Central memory CD8-positive, alpha-beta T cell (primary cell): ENCODE results near the gene KCNAB3.

Experiments used
- ATAC-seq: fragments of 150-1000 bp; cut with Tn5 transposase; replicated peaks from 2 replicates; pipeline ENCODE4 v1.10.0; 2022; ENCODE audit warnings: mild to moderate bottlenecking, moderate FRiP score, moderate number of reproducible peaks; ENCODE audit not compliant: poor library complexity, severe bottlenecking; ENCODE audit errors: extremely low read depth
- DNase-seq, 2 donors: peaks; one replicate each; pipeline ENCODE4 v3.0.0; 2021; ENCODE audit warnings: low spot score in 2 of 2
- H3K27ac Mint-ChIP-seq: one replicate; pipeline ENCODE4 v1.8.0; 2022; ENCODE audit warnings: low read depth, mild to moderate bottlenecking, moderate library complexity, mixed read lengths
- H3K27me3 Mint-ChIP-seq: one replicate; pipeline ENCODE4 v1.8.0; 2022; ENCODE audit warnings: mixed read lengths
- H3K36me3 Mint-ChIP-seq: one replicate; pipeline ENCODE4 v1.8.0; 2022; ENCODE audit warnings: mild to moderate bottlenecking, moderate library complexity, mixed read lengths; ENCODE audit not compliant: insufficient read depth
- H3K4me1 Mint-ChIP-seq: one replicate; pipeline ENCODE4 v1.8.0; 2022; ENCODE audit warnings: mixed read lengths
- H3K4me3 Mint-ChIP-seq: one replicate; pipeline ENCODE4 v1.8.0; 2022; ENCODE audit warnings: mild to moderate bottlenecking, moderate library complexity, mixed read lengths
- H3K9me3 Mint-ChIP-seq: one replicate; pipeline ENCODE4 v1.8.0; 2022; ENCODE audit warnings: mixed read lengths

Gene KCNAB3

GRCh38 chr17:7932483-7932891 lies 2.8 kb upstream of the KCNAB3 start:
- Mint-ChIP-seq H3K9me3 (no peaks in the 10 kb centered on the region), H3K36me3 (peaks cover 26% of the 10 kb centered on the region), H3K4me3 (peak overlapping the region; percentile 85), H3K4me1 (peaks cover 41% of the 10 kb centered on the region), H3K27me3 (no peaks in the 10 kb centered on the region), H3K27ac (peak overlapping the region; percentile 96)
- DNase-seq (no peak), ATAC-seq (peak; percentile 30)

GRCh38 chr17:7931709-7932482 lies 2.2 kb upstream of the KCNAB3 start, which contains the start of the genes CNTROB and TRAPPC1:
TSS of gene CNTROB (plus strand) at chr17:7932206. CDS start at chr17:7933080, 874 bp downstream.
TSS of gene TRAPPC1 (minus strand) at chr17:7931946. CDS start at chr17:7931829, 117 bp downstream.
- ATAC-seq (peak; percentile 99), DNase-seq (peak; percentile 97 to 99)
- H3K9me3 Mint-ChIP-seq: no peaks in the 10 kb centered on the region
- peaks cover 41% of the 10 kb centered on the region for H3K4me1 Mint-ChIP-seq
- H3K4me3 Mint-ChIP-seq: peak within 1 kb of the TSS; percentile 85
- H3K27ac Mint-ChIP-seq: peak within 1 kb of the TSS; percentile 96
- no peaks in the 10 kb centered on the region for H3K27me3 Mint-ChIP-seq
- peaks cover 24% of the 10 kb centered on the region for H3K36me3 Mint-ChIP-seq

- peaks cover 41% of the 10 kb centered on the region for H3K4me1 Mint-ChIP-seq
Measured at GRCh38 chr17:7930841-7931631, 1.4 kb upstream of the KCNAB3 start.

GRCh38 chr17:7927596-7927995 lies 2.1 kb downstream of the KCNAB3 start:
- Mint-ChIP-seq H3K36me3 (peaks cover 13% of the 10 kb centered on the region), H3K27me3 (no peaks in the 10 kb centered on the region), H3K9me3 (no peaks in the 10 kb centered on the region), H3K4me3 (no peak overlapping the region), H3K4me1 (peaks cover 28% of the 10 kb centered on the region), H3K27ac (no peak overlapping the region)
- no peak for ATAC-seq
- DNase-seq: no peak

More at GRCh38 chr17:7930841-7931631, 1.4 kb upstream of the KCNAB3 start:
- peak overlapping the region; percentile 96 for H3K27ac Mint-ChIP-seq
- no peak for DNase-seq
- peak overlapping the region; percentile 85 for H3K4me3 Mint-ChIP-seq
- H3K27me3 Mint-ChIP-seq: no peaks in the 10 kb centered on the region
- ATAC-seq: peak; percentile 1
- H3K36me3 Mint-ChIP-seq: peaks cover 19% of the 10 kb centered on the region
- no peaks in the 10 kb centered on the region for H3K9me3 Mint-ChIP-seq

GRCh38 chr17:7922845-7923628 lies 6.6 kb downstream of the KCNAB3 start:
- H3K4me1 Mint-ChIP-seq: peaks cover 13% of the 10 kb centered on the region
- peak overlapping the region; percentile 83 for H3K4me3 Mint-ChIP-seq
- H3K27me3 Mint-ChIP-seq: no peaks in the 10 kb centered on the region
- peaks cover under 1% of the 10 kb centered on the region for H3K36me3 Mint-ChIP-seq
- ATAC-seq (peak; percentile 76), DNase-seq (peak; percentile 59 to 66)
- peak overlapping the region; percentile 90 for H3K27ac Mint-ChIP-seq
- no peaks in the 10 kb centered on the region for H3K9me3 Mint-ChIP-seq

- H3K27me3 Mint-ChIP-seq: no peaks in the 10 kb centered on the region
- DNase-seq (no peak), ATAC-seq (peak; percentile 46)
- peak overlapping the region; percentile 90 for H3K27ac Mint-ChIP-seq
- H3K4me3 Mint-ChIP-seq: peak overlapping the region; percentile 83
- no peaks in the 10 kb centered on the region for H3K9me3 Mint-ChIP-seq
- no peaks in the 10 kb centered on the region for H3K36me3 Mint-ChIP-seq
- H3K4me1 Mint-ChIP-seq: peaks cover 13% of the 10 kb centered on the region
Measured at GRCh38 chr17:7922269-7922844, 7.3 kb downstream of the KCNAB3 start.

- ATAC-seq (no peak), DNase-seq (no peak)
- H3K4me3 Mint-ChIP-seq: peak overlapping the region; percentile 86
- peak overlapping the region; percentile 82 for H3K27ac Mint-ChIP-seq
- peaks cover 2% of the 10 kb centered on the region for H3K36me3 Mint-ChIP-seq
- H3K4me1 Mint-ChIP-seq: peaks cover 21% of the 10 kb centered on the region
- H3K9me3 Mint-ChIP-seq: no peaks in the 10 kb centered on the region
- H3K27me3 Mint-ChIP-seq: no peaks in the 10 kb centered on the region
Measured at GRCh38 chr17:7916808-7917207, 12.8 kb downstream of the KCNAB3 start.

GRCh38 chr17:7916385-7916682 lies 13.3 kb downstream of the KCNAB3 start:
- H3K36me3 Mint-ChIP-seq: peaks cover 4% of the 10 kb centered on the region
- peak overlapping the region; percentile 82 for H3K27ac Mint-ChIP-seq
- DNase-seq (no peak), ATAC-seq (no peak)
- H3K4me1 Mint-ChIP-seq: peaks cover 21% of the 10 kb centered on the region
- no peaks in the 10 kb centered on the region for H3K27me3 Mint-ChIP-seq
- peak overlapping the region; percentile 86 for H3K4me3 Mint-ChIP-seq
- no peaks in the 10 kb centered on the region for H3K9me3 Mint-ChIP-seq

- peaks cover 10% of the 10 kb centered on the region for H3K36me3 Mint-ChIP-seq
- peak within 1 kb of the TSS; percentile 89 for H3K27ac Mint-ChIP-seq
- peak within 1 kb of the TSS; percentile 86 for H3K4me3 Mint-ChIP-seq
- H3K9me3 Mint-ChIP-seq: no peaks in the 10 kb centered on the region
- H3K4me1 Mint-ChIP-seq: peaks cover 21% of the 10 kb centered on the region
- no peaks in the 10 kb centered on the region for H3K27me3 Mint-ChIP-seq
- peak; percentile 71 to 75 for DNase-seq
- ATAC-seq: peak; percentile 82
Measured at GRCh38 chr17:7915611-7916384, 13.9 kb downstream of the KCNAB3 start, which contains the start of gene RNF227. TSS of gene RNF227 (minus strand) at chr17:7916289. CDS start at chr17:7916195, 94 bp downstream.

- Mint-ChIP-seq H3K36me3 (peaks cover 12% of the 10 kb centered on the region), H3K4me1 (peaks cover 21% of the 10 kb centered on the region), H3K9me3 (no peaks in the 10 kb centered on the region), H3K4me3 (peak overlapping the region; percentile 86), H3K27ac (peak overlapping the region; percentile 89), H3K27me3 (no peaks in the 10 kb centered on the region)
- ATAC-seq (peak; percentile 44), DNase-seq (no peak)
Measured at GRCh38 chr17:7915179-7915610, 14.5 kb downstream of the KCNAB3 start.

GRCh38 chr17:7912927-7913524 lies 16.6 kb downstream of the KCNAB3 start:
- peaks cover 26% of the 10 kb centered on the region for H3K36me3 Mint-ChIP-seq
- H3K27me3 Mint-ChIP-seq: no peaks in the 10 kb centered on the region
- no peak overlapping the region for H3K4me3 Mint-ChIP-seq
- peaks cover 21% of the 10 kb centered on the region for H3K4me1 Mint-ChIP-seq
- ATAC-seq: peak; percentile 30
- DNase-seq: peak in 1 of 2 donors; percentile 45
- H3K27ac Mint-ChIP-seq: no peak overlapping the region
- no peaks in the 10 kb centered on the region for H3K9me3 Mint-ChIP-seq
